IPS-18a (cell line): ENCODE data around the gene NUDT1.
"Not testable (repeated sequence)": the region's sequence is repeated elsewhere in the genome, so short reads cannot be mapped to it uniquely, and the experiment has no call there.

Source experiments
- H3K27ac ChIP-seq: one replicate; pipeline ENCODE4 v1.5.1; 2013; ENCODE audit warnings: low read length
- H3K27me3 ChIP-seq: one replicate; pipeline ENCODE4 v1.6.1; 2013; ENCODE audit warnings: mild to moderate bottlenecking, low read length; ENCODE audit not compliant: control insufficient read depth, insufficient read depth
- H3K36me3 ChIP-seq: one replicate; pipeline ENCODE4 v1.6.1; 2013; ENCODE audit warnings: low read depth, low read length; ENCODE audit not compliant: control insufficient read depth
- H3K4me1 ChIP-seq: one replicate; pipeline ENCODE4 v1.6.1; 2013; ENCODE audit warnings: low read depth, low read length; ENCODE audit not compliant: control insufficient read depth
- H3K4me3 ChIP-seq: one replicate; pipeline ENCODE4 v1.5.1; 2013; ENCODE audit warnings: low read length
- H3K9ac ChIP-seq: one replicate; pipeline ENCODE4 v1.6.1; 2013; ENCODE audit warnings: mild to moderate bottlenecking, low read length, moderate library complexity
- H3K9me3 ChIP-seq: one replicate; pipeline ENCODE4 v1.6.1; 2013; ENCODE audit warnings: low read depth, low read length; ENCODE audit not compliant: control insufficient read depth

NUDT1 gene

GRCh38 chr7:2266911-2267310 lies 24.9 kb downstream of the NUDT1 start:
- Histone ChIP-seq H3K27ac (no peak overlapping the region), H3K9ac (no peak overlapping the region), H3K9me3 (no peaks in the 10 kb centered on the region), H3K36me3 (no peaks in the 10 kb centered on the region), H3K4me3 (no peak overlapping the region), H3K4me1 (peaks cover 3% of the 10 kb centered on the region), H3K27me3 (no peaks in the 10 kb centered on the region)

- not testable (repeated sequence) for H3K36me3 ChIP-seq, H3K4me1 ChIP-seq, H3K27ac ChIP-seq, H3K4me3 ChIP-seq, H3K9me3 ChIP-seq, H3K9ac ChIP-seq, H3K27me3 ChIP-seq
Observed at GRCh38 chr7:2269089-2269990, 27.3 kb downstream of the NUDT1 start.

- H3K27ac ChIP-seq, result no peak overlapping the region
- H3K36me3 ChIP-seq, result no peaks in the 10 kb centered on the region
- H3K4me3 ChIP-seq, result no peak overlapping the region
- no peak overlapping the region for H3K9ac ChIP-seq
- no peaks in the 10 kb centered on the region for H3K27me3 ChIP-seq
- peaks cover 3% of the 10 kb centered on the region for H3K4me1 ChIP-seq
- no peaks in the 10 kb centered on the region for H3K9me3 ChIP-seq
Observed at GRCh38 chr7:2269991-2270460, 28.0 kb downstream of the NUDT1 start.

- Histone ChIP-seq H3K36me3 (no peaks in the 10 kb centered on the region), H3K9ac (no peak overlapping the region), H3K9me3 (no peaks in the 10 kb centered on the region), H3K27me3 (no peaks in the 10 kb centered on the region), H3K27ac (no peak overlapping the region), H3K4me1 (peaks cover 3% of the 10 kb centered on the region), H3K4me3 (no peak overlapping the region)
Observed at GRCh38 chr7:2270495-2270894, 28.5 kb downstream of the NUDT1 start.

- Histone ChIP-seq H3K4me1 (peaks cover 3% of the 10 kb centered on the region), H3K27ac (no peak overlapping the region), H3K9ac (no peak overlapping the region), H3K4me3 (no peak overlapping the region), H3K9me3 (no peaks in the 10 kb centered on the region), H3K27me3 (no peaks in the 10 kb centered on the region), H3K36me3 (no peaks in the 10 kb centered on the region)
Observed at GRCh38 chr7:2271273-2272026, 29.4 kb downstream of the NUDT1 start.

- peaks cover 3% of the 10 kb centered on the region for H3K4me1 ChIP-seq
- no peaks in the 10 kb centered on the region for H3K9me3 ChIP-seq
- H3K36me3 ChIP-seq, result no peaks in the 10 kb centered on the region
- no peak overlapping the region for H3K27ac ChIP-seq
- no peak overlapping the region for H3K4me3 ChIP-seq
- no peaks in the 10 kb centered on the region for H3K27me3 ChIP-seq
- no peak overlapping the region for H3K9ac ChIP-seq
Observed at GRCh38 chr7:2272031-2272430, 30.0 kb downstream of the NUDT1 start.

- Histone ChIP-seq H3K4me1 (peaks cover 3% of the 10 kb centered on the region), H3K27ac (no peak overlapping the region), H3K9me3 (no peaks in the 10 kb centered on the region), H3K4me3 (no peak overlapping the region), H3K36me3 (no peaks in the 10 kb centered on the region), H3K9ac (no peak overlapping the region), H3K27me3 (no peaks in the 10 kb centered on the region)
Observed at GRCh38 chr7:2273866-2274265, 31.8 kb downstream of the NUDT1 start.

- Histone ChIP-seq H3K9ac (no peak overlapping the region), H3K4me1 (peaks cover 3% of the 10 kb centered on the region), H3K27ac (no peak overlapping the region), H3K4me3 (no peak overlapping the region), H3K9me3 (no peaks in the 10 kb centered on the region), H3K27me3 (no peaks in the 10 kb centered on the region), H3K36me3 (no peaks in the 10 kb centered on the region)
Observed at GRCh38 chr7:2274666-2275065, 32.6 kb downstream of the NUDT1 start.

- Histone ChIP-seq H3K4me1 (no peaks in the 10 kb centered on the region), H3K9me3 (no peaks in the 10 kb centered on the region), H3K27ac (no peak overlapping the region), H3K9ac (no peak overlapping the region), H3K4me3 (no peak overlapping the region), H3K27me3 (no peaks in the 10 kb centered on the region), H3K36me3 (no peaks in the 10 kb centered on the region)
Observed at GRCh38 chr7:2275101-2275500, 33.1 kb downstream of the NUDT1 start.

GRCh38 chr7:2276107-2276506 lies 34.1 kb downstream of the NUDT1 start:
- Histone ChIP-seq H3K27ac (no peak overlapping the region), H3K4me3 (no peak overlapping the region), H3K27me3 (no peaks in the 10 kb centered on the region), H3K9me3 (no peaks in the 10 kb centered on the region), H3K9ac (no peak overlapping the region), H3K4me1 (no peaks in the 10 kb centered on the region), H3K36me3 (no peaks in the 10 kb centered on the region)

- no peaks in the 10 kb centered on the region for H3K36me3 ChIP-seq
- H3K27me3 ChIP-seq, result no peaks in the 10 kb centered on the region
- H3K9ac ChIP-seq, result no peak overlapping the region
- no peaks in the 10 kb centered on the region for H3K4me1 ChIP-seq
- no peaks in the 10 kb centered on the region for H3K9me3 ChIP-seq
- no peak overlapping the region for H3K27ac ChIP-seq
- no peak overlapping the region for H3K4me3 ChIP-seq
Observed at GRCh38 chr7:2278026-2278425, 36.0 kb downstream of the NUDT1 start.
